Measurements from ENCODE around the gene CLEC7A.

The CLEC7A gene

DNA sequence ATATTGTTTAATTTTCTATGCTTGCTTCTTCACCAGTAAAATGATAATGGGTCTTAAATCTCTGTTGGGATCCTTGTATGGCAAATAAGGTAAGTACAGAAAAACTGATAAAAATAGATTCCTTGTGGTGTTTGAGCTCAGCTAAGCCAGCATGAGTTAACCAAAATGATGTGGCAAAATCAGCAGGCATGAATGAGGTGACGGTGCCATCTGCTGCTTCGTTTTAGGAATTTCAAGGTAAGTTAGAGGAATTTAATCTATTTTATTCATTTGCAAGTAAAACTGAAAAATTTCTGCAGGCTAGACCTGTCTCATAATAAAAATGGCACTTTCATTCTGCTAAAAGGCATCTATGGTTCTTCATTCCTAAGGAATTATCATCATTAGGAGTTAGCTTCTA lies 10.0 kb upstream of the CLEC7A start:
- no peak for DNase-seq (ENCODE audit: low read depth in 2 of 2)

GRCh38 chr12:10136637-10137205 lies 6.7 kb upstream of the CLEC7A start:
- no peak for DNase-seq (ENCODE audit: low read depth in 2 of 2)

- no peak for DNase-seq (ENCODE audit: low read depth in 2 of 2)
These were observed 5.1 kb upstream of the CLEC7A start for GRCh38 chr12:10135126-10135525.

GRCh38 chr12:10132850-10133370 lies 2.9 kb upstream of the CLEC7A start:
- no peak for DNase-seq (ENCODE audit: low read depth in 2 of 2)

DNA sequence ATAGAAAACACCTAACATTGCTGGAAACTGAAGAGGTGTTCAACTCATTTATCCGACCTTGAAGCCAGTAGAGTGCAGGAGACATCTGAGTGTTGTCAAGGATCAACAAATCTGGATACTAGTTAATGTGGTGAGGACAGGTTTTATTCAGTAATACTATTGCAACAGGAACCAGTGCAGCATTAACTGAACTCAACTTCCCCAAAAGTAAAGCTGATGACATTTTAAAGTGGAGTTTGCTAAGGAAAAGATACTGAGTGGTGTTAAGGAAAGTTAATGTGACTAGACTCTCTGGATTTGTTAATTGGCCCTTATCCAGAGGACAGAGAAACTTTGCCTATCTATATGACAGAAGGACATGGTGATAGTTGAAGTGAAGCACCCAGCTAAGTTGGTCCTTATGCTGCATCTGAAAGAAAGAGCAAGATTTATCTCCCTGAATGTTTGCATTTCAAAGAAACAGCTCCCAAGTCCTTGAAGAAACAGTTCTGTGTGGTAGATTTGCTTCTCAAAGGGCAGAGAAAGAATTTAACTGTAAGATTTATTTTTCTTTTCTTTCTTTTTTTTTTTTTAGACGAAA lies 1.2 kb upstream of the CLEC7A start:
- DNase-seq (ENCODE audit: low read depth in 2 of 2) = no peak

GRCh38 chr12:10128687-10129086 lies 1.3 kb downstream of the CLEC7A start:
- no peak for DNase-seq (ENCODE audit: low read depth in 2 of 2)

DNA sequence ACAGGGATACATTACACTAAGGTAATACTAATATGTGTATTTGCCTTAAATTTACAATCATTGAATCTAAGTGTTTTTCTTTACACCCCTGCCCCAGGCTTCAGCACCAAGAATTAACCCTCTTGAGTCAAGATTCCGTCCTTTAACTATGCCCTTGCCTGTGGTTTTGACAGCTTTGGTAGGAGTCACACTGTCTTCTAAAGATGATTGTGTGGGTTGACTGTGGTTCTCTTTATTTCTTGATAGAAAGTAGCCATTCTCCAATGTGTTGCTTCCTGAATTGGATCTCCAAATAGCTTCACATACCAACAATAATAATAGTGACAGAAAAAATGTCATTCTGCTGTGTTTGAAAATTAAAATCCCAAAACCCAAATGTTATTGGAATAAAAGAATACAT lies 3.6 kb downstream of the CLEC7A start:
- no peak for DNase-seq (ENCODE audit: low read depth in 2 of 2)

DNA sequence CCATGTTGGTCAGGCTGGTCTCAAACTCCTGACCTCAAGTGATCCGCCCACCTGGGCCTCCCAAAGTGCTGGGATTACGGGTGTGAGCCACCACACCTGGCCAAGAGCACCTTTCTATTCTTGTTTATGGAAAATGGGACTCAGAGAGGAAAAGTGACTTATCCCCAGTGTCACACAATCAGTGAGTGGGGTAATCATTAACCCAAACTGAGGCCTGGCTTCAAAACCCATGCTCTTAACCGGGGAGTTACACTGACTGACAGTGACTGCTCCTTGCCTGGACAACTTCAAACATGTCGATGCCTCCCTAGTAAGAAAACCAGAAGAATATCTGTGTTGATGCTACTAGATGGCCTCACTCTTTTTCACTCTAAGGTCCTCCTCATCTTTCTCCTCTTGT lies 7.3 kb downstream of the CLEC7A start:
- DNase-seq (ENCODE audit: low read depth in 2 of 2) = no peak

GRCh38 chr12:10121278-10121677 lies 8.7 kb downstream of the CLEC7A start:
- no peak for DNase-seq (ENCODE audit: low read depth in 2 of 2)

DNA sequence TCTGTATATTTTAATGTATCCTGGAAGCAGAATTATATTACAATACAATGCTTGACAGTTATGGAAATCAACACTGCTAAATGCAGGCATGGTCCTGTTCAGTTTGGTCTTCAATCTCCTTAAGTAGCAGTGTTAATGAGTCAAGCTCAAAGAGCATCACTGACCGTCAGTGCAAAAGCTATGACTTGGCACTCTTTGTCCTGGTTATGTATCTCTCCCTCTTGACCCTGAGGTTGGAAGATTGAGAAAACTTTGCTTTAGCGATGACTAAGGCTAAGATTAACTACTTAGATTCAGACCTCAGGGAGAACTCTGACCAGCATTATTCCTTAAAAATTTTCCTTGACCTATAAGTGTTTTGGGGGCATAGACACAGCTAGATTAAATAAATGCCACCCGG lies 10.9 kb downstream of the CLEC7A start:
- no peak for DNase-seq (ENCODE audit: low read depth in 2 of 2)

DNA sequence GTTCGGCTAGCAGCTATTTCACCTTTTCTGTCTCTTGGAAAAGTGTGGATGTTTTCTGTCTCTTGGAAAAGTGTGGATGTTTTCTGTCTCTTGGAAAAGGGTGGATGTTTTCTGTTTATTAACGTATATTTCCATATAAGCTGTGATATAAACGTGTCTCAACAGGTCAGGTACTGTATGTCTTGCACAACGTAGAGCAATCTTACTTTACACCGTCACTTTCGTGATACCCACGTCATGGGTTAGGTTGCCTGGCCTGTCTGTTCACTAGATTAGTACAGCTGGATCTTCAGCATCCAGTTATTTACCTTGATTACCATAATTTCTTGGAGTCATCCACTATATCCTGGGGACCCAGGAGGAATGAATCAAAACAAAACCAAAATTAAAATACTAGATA lies 14.1 kb downstream of the CLEC7A start:
- DNase-seq (ENCODE audit: low read depth in 2 of 2) = no peak

GRCh38 chr12:10115311-10115710 lies 14.7 kb downstream of the CLEC7A start:
- no peak for DNase-seq (ENCODE audit: low read depth in 2 of 2)

- DNase-seq (ENCODE audit: low read depth in 2 of 2) = no peak
These were observed 16.1 kb downstream of the CLEC7A start for GRCh38 chr12:10113920-10114319.

GRCh38 chr12:10113075-10113474 lies 16.9 kb downstream of the CLEC7A start:
- no peak for DNase-seq (ENCODE audit: low read depth in 2 of 2)

DNA sequence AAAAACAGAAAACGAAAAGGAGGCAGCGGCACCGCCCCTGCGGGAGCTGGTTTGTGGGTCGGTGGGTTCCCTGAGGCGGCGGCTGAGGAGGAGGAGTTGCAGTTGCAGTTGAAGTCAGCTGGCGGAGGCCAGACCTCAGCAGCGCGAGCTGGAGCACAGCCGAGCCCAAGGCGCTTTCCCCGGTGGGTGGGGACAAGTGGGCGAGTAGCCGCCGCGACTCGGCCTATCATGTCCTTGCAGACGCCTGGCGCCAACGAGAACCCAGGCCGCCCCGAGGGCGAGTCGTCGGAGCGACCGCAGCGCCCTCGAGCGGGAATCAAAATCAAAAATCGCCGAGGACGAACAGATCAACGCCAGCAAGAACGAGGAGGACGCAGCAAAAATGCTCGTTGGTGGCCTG lies 18.5 kb downstream of the CLEC7A start:
- DNase-seq (ENCODE audit: low read depth in 2 of 2) = no peak

DNA sequence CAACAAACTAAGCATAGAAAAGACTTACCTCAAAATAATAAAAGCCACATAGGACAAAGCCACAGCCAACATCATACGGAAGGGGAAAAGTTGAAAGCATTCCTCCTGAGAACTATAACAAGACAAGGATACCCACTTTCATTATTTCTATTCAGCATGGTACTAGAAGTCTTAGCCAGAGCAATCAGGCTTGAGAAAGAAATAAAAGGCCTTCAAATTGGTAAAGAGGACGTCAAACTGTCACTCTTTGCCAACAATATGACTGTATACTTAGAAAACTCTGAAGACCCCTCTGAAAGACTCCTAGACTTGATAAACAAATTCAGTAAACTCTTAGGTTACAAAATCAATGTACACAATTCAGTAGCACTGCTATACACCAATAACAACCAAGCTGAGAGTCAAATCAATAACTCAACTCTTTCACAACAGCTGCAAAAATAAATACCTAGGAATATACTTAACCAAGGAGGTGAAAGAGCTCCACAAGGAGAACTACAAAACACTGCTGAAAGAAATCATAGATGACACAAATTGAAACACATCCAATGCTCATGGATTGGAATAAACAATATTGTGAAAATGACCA lies 19.6 kb downstream of the CLEC7A start:
- DNase-seq (ENCODE audit: low read depth in 2 of 2) = no peak

DNA sequence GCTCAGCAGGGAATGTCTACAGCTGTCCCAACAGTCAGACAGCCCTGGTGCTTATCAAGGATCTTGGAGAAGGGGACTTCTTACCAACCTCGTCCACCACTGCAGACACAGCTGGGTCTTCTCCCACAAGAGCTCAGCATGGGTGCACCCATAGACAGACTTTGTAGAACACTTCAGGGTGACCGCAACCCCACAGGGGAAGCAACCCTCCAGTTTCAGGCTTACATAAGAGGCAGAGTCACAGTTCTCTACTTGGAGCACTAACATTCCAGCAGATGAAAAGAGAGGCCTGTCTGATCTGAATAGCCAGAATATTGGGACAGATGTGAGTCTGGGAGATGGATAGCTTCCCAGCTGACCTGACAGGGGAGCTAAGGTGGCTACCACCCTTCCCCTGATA lies 27.7 kb downstream of the CLEC7A start:
- DNase-seq (ENCODE audit: low read depth in 2 of 2) = no peak

DNA sequence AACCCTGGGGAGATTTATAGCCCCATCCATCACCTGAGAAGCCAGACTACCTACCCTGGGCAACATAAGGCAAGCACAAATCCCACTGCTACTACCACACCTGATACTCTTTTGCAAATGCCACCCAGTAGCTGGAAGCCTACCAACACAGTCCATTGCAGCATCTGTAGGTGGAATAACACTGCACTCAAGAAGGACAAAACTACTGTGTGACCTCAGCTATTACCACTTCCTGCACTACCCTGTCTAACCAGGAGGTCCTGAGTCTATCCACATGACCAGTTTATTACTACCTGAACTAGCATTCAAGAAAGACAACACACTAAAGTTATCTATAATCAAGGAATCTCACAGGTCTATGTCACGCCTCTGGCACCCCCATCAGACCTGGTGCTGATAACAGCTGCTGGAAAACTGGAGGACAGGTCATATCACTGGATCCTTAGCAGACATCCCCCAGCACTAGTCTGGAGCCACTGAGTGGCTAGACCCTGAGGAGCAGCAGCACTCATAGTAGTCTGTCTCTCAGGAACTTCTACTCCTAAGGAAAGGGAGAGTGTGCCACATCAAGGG lies 28.3 kb downstream of the CLEC7A start:
- no peak for DNase-seq (ENCODE audit: low read depth in 2 of 2)

DNA sequence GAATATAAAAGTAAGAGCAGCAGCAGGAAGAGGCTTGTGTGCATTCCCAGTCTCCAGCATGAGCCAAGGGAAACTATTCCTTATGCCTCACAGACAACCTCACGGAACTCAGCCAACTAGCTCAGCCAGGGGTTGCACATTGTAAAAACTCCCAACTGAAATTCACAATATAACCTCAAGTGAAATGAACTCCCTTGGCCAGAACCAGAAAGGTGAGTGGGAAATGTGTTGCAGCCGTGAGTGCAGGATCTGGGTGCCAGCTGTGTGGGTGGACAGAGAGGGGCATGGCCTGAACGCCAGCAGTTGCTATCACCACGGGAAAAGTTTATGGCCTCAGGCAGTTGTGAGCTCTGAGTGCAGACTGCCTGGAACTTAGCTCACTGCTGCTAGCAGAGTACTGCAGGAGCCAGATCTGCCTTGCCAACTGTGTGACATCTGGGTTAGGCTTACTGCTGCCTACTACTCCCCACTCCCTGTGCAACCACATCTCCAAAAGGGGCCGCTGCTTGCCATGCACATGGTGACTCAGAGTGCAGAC lies 28.9 kb downstream of the CLEC7A start:
- DNase-seq (ENCODE audit: low read depth in 2 of 2) = no peak

GRCh38 chr12:10098791-10099190 lies 31.2 kb downstream of the CLEC7A start, which contains the start of gene CLEC1A:
Gene CLEC1A, minus strand, starts transcription at chr12:10098985. Its CDS starts 63 bp downstream, at chr12:10098922.
- DNase-seq (ENCODE audit: low read depth in 2 of 2) = no peak

- no peak for DNase-seq (ENCODE audit: low read depth in 2 of 2)
These were observed 32.5 kb downstream of the CLEC7A start for GRCh38 chr12:10097521-10097920.

DNA sequence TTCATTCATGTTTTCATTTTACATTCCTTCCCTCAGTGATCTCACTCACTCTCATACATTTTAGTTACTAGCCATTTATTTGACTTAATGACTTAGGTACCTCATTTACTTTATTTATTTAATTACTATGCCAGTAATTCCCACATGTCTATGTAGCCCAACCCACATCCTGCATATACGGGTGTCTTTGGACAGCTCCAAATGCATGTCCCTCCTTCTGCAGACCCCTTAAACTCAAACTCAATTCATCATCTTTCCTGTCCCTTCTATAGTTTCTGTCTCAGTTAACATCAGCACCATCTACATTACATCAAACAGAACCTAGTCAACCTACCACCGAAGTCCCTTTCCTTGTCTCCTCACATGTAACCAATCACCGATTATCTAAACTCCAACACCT lies 34.0 kb downstream of the CLEC7A start:
- DNase-seq (ENCODE audit: low read depth in 2 of 2) = no peak

All from stimulated activated CD8-positive, alpha-beta memory T cell treated with anti-CD3 and anti-CD28 coated beads, Interleukin-7, amount 100 ng/mL, for 1 hour (primary cell).